Measurements from ENCODE around the gene BCOR.

BCOR gene

DNA sequence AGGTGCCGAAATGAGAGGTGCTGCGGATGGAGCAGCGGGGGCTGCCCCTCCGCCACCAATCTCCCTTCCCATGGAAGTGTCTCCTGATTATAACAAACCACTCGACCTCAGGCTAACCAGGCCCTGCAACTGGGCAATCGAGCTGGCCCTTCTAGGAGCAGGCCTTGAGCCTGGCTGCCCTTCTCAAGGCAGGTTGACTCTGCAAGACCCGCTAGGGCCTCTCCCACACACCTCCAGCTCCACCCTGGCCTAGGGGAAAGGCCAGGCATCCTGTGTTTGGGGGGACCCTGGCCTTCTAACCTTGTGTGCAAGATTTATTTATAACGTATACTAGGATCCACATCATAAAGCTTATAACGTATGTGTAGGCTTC lies 3.7 kb upstream of the BCOR start:
- Mint-ChIP-seq H3K36me3 (ENCODE audit: low read depth) (no peaks in the 10 kb centered on the region), H3K9me3 (peaks cover 7% of the 10 kb centered on the region), H3K4me1 (peaks cover 24% of the 10 kb centered on the region), H3K4me3 (peak overlapping the region in 1 of 3 experiments; percentile 60), H3K27ac (peak overlapping the region in 2 of 3 experiments; percentile 28 to 75), H3K27me3 (ENCODE audit: low read depth) (peaks cover 11% of the 10 kb centered on the region)
- TF ChIP-seq, protein P1, sequence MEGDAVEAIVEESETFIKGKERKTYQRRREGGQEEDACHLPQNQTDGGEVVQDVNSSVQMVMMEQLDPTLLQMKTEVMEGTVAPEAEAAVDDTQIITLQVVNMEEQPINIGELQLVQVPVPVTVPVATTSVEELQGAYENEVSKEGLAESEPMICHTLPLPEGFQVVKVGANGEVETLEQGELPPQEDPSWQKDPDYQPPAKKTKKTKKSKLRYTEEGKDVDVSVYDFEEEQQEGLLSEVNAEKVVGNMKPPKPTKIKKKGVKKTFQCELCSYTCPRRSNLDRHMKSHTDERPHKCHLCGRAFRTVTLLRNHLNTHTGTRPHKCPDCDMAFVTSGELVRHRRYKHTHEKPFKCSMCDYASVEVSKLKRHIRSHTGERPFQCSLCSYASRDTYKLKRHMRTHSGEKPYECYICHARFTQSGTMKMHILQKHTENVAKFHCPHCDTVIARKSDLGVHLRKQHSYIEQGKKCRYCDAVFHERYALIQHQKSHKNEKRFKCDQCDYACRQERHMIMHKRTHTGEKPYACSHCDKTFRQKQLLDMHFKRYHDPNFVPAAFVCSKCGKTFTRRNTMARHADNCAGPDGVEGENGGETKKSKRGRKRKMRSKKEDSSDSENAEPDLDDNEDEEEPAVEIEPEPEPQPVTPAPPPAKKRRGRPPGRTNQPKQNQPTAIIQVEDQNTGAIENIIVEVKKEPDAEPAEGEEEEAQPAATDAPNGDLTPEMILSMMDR (IDR thresholded peaks at IDR 0.05; ENCODE audit: unreplicated experiment in 3 of 3): no peak

DNA sequence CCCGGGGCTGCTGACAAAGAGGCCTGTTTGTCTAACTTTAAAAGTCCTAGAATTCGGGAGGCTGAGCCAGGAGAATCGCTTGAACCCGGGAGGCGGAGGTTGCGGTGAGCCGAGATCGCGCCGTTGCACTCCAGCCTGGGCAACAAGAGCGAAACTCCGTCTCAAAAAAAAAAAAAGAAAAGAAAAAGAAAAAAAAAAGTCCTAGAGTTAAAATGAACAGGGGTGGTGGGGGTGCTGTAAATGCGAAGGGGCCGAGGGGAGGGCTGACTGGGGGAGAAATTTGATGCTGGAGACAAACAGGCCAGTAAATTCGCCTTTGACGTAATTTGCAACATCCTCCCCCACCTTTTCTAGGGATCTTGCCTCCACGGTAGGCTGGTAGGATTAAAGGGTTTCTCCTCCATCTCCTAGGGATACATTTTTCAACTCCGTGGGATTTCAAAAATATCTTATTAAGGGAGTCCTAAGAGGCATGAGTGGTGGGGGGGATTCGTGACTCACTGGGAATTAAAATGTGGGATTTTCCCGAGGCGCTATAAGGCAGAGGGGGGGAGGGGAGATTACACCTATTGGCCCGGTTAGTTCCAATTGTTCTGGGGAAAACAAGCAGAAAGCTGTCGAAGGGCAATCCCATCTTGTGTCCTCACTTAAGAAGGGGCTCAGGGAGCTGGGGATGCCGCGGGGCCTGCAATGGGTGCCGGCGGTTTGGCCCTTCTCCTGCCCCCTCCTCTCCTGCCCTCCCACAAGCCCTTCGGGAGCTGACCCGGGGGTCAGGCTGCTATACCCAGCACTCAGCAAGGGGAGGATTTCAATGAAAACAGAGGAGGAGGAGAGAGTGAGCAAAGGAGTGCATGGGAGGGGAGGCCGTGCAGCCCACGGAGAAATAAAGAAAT lies 3.0 kb upstream of the BCOR start:
- Mint-ChIP-seq H3K4me1 (peaks cover 24% of the 10 kb centered on the region), H3K27ac (peak overlapping the region; percentile 46 to 75 (median 73)), H3K27me3 (ENCODE audit: low read depth) (peaks cover 11% of the 10 kb centered on the region), H3K36me3 (ENCODE audit: low read depth) (no peaks in the 10 kb centered on the region), H3K4me3 (peak overlapping the region; percentile 68 to 84 (median 70)), H3K9me3 (peaks cover 7% of the 10 kb centered on the region)
- TF ChIP-seq, protein P1 (IDR thresholded peaks at IDR 0.05; ENCODE audit: unreplicated experiment in 3 of 3): no peak

DNA sequence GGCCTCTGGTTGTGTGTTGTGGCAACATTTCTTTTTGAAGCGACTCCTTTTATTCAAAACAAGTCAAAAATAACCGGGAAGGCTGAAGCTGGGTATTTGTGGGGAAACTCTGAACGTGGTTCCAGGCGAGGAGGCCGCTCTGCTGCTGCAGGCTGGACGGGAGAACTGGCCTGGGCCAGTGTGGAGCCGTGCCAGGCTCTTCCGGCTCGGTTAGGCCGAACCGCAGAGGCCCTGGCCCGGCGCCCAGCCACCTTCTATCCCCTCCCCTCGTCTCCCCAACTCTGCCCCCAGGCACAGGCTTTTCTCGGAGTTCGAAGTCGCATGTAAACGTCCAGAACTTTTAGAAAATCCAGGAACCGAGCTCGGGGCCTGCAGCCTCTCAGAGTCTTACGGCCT lies 2.4 kb upstream of the BCOR start:
- TF ChIP-seq, protein P1 (IDR thresholded peaks at IDR 0.05; ENCODE audit: unreplicated experiment in 3 of 3): no peak
- Mint-ChIP-seq H3K4me3 (peak overlapping the region; percentile 70 to 84 (median 71)), H3K36me3 (ENCODE audit: low read depth) (no peaks in the 10 kb centered on the region), H3K9me3 (peaks cover 7% of the 10 kb centered on the region), H3K4me1 (peaks cover 28% of the 10 kb centered on the region), H3K27me3 (ENCODE audit: low read depth) (peaks cover 13% of the 10 kb centered on the region), H3K27ac (peak overlapping the region; percentile 73 to 84 (median 75))

DNA sequence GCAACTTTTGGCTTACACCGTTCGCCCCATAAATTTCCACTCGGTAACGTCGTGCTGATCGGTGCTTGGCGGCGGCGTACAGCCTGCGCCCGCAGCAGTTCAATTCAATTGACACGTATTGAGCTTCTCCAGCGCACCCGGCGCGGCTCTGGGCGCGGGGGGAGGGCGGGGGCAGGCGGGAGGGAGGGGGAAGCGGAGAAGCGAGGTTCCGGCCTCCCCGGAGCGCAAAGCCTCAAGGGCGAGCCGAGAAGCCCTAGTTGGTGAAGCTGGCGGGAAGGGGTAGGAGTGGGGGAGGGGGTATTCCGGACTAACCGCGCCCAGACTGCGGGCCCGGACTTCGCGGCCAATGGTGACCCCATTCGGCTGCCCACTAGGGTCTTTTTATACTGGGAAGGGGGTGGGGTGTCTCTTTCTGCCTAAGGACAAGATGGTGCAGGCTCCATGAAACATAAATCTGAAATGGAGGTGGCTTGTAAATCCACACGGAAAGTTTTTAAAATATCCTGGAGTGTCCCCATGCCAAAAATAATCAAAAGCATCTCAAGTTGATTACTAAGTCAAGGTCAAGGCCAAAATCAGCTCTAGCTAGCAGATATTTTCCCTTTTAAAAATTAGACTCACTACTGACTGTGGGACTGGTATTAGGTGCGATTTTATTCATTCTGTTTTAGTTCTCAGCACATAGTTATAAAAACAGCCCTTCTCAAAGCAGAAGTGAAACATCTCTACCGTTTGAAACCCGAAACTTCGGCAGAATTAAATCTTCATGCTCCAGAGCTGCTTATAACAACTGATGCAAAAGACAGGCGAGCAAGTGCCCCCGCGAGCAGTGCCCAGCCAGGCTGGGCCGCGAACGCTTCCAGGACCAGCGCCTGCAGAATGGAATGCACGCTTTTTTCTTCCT lies 1.5 kb upstream of the BCOR start:
- Mint-ChIP-seq H3K27ac (peak overlapping the region; percentile 73 to 88 (median 79)), H3K4me3 (peak overlapping the region; percentile 84 to 91 (median 90)), H3K27me3 (ENCODE audit: low read depth) (peaks cover 16% of the 10 kb centered on the region), H3K36me3 (ENCODE audit: low read depth) (no peaks in the 10 kb centered on the region), H3K9me3 (peaks cover 7% of the 10 kb centered on the region), H3K4me1 (peaks cover 32% of the 10 kb centered on the region)
- TF ChIP-seq, protein P1 (IDR thresholded peaks at IDR 0.05; ENCODE audit: unreplicated experiment in 3 of 3): no peak

DNA sequence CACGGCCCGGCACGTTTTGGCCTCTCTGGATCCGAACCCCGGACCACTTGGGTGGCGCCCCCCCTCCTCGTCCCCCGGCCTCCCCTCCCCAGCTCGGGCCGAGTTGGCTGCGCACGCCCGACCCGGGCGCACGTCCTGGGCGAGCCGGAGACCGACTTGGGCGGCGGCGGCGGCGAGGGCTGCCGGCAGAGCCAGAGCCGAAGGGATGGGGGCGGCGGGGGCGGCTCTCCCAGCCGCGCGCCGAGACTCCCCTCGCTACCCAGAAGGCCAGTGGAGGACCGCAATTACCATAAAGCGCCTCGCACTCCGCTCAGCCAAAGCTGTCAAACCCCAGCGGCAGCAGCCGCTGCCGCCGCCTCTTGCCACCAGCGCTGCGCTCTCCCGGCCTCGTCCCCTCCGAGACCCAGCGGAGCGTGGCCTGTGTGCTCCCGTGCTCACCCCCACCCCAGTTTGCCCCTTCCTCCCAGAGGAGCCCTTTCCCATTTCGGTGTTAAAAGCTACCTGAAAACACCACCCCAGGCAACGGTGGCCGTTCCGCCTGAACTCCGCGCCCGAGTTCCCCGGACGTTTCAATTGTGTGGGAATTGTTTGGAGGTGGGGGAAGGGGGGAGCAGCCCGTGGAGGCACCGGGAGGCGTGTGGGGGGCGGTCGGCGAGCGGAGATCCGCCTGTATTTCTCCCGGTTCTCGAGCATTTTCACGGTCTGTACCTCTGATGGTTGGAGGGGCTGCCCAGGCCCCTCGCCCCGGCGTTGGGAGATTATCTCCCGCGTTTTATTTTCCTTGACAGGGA lies 701 bp upstream of the BCOR start:
- H3K36me3 Mint-ChIP-seq (ENCODE audit: low read depth): no peaks in the 10 kb centered on the region
- H3K27ac Mint-ChIP-seq: peak overlapping the region; percentile 73 to 88 (median 79)
- TF ChIP-seq, protein P1 (IDR thresholded peaks at IDR 0.05; ENCODE audit: unreplicated experiment in 3 of 3): no peak
- peaks cover 34% of the 10 kb centered on the region for H3K4me1 Mint-ChIP-seq
- H3K9me3 Mint-ChIP-seq: peaks cover 7% of the 10 kb centered on the region
- peak overlapping the region; percentile 84 to 91 (median 90) for H3K4me3 Mint-ChIP-seq
- peaks cover 9% of the 10 kb centered on the region for H3K27me3 Mint-ChIP-seq (ENCODE audit: low read depth)

Data from nephron (organoid).